Stimulated activated CD8-positive, alpha-beta memory T cell treated with anti-CD3 and anti-CD28 coated beads, Interleukin-4, amount 100 ng/mL, for 1 hour (primary cell): ENCODE data around the gene CCDC187.

Experiments used
- DNase-seq, 2 donors: peaks; one replicate each; pipeline ENCODE4 v3.0.0-alpha.2; 2020; ENCODE audit warnings: low read depth in 2 of 2, low spot score in 1 of 2

Gene CCDC187

DNA sequence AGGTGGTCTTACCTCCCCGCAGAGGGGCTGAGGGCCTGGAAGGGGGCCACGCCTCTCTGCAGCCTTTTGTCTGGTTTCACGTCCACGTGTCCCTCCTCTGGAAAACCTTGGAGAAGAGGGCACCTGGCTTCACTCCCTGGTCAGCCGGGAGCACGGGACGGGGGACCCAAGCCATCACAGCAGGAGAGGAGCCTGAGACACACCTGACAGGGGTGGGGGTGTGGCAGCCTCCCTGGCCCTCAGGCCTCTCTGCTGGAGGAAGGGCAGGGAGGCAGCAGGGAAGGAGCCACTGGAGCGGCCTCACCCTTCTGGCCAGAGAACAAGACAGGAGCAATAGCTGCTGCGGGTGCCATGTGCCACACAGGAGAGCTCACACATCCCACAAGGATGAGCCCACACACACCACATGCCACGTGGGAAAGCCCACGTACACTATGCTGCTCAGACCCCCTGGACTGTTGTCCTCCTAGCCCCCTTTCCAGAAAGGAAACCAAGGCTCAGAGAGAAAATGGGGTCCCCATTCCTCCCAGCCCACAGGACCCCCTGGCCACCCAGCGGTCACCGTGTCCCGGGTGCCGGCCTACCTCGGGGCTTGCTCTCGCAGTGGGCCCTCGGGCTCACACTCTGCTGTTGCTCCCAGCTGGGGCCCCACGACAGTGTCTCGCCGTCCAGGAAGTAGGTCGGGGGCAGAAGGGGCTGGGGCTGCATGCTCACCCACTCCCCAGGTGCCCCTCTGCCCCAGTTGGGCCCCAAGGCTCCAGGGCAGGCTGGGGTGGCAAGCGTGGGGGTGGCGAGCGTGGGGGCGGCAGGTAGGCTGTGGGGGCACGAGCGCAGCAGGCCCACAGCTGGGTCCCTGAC is 18.2 kb downstream of the CCDC187 start:
- DNase-seq = no peak

- no peak for DNase-seq
Observed at GRCh38 chr9:136284951-136285350, 18.9 kb downstream of the CCDC187 start.

DNA sequence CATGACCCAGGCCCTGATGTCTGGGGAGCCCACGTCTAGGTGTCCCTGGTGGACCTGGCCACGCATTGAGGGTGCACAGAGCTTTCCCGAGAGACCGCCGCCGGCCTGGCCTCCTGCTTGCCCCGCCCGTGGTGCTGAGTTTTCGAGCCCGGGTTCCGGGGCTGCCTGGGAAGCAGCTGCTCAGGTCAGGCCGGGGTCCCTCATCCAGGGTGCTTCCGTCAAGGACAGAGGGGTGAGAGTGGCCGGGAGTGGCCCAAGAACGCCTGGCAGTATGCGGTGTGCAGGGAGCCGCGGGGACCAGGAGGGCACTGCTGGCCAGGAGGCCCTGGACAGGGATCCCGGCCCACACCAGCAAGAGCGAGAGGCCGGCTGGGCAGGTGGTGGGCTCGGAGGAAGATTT is 19.6 kb downstream of the CCDC187 start:
- no peak for DNase-seq

DNA sequence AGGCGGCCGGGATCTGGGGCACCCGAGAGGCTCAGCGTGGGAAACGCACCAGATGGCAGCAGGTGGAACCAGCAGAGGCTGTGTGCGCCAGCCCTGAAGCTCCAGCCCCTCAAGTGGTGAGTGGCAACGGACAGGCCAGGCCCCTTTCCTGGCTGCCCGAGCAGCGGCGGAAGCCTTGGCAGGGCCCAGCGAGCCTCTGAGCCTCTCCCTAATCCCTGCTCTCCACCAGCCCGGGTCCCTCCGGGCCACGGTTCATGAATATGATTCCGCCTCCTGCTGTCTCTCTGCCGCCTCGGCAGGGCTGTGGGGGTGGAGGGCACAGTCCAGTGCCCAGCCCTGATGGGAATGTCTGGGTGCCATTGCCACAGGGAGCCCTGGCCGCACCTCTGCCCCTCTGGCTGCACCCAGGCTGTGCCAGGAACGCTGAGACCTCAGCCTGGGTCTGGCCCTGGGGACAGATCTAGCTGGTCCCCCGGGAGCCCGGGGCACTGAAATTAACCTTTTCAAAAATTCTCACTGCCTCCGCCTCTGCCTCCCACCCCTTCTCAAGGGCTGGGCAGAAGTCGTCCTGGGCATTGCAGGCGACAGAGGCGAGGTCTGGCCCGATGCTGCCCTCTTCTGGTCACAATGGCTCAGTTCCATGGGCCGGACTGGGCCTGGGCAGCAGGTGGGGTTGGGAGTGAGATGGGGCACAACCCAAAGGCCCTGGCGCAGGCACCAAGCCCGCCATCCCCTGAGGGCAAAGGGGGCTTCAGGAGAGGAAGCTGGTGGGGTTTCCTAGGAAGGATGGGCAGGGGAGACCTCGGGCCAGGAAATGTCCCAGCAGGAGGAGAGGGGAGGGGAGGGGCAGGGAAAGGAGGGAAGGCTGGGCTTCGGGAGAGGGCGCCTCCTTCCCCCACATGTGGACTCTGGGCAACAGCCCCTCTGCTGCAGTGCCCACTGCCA is 20.3 kb downstream of the CCDC187 start:
- peak; percentile 34 to 45 for DNase-seq

DNA sequence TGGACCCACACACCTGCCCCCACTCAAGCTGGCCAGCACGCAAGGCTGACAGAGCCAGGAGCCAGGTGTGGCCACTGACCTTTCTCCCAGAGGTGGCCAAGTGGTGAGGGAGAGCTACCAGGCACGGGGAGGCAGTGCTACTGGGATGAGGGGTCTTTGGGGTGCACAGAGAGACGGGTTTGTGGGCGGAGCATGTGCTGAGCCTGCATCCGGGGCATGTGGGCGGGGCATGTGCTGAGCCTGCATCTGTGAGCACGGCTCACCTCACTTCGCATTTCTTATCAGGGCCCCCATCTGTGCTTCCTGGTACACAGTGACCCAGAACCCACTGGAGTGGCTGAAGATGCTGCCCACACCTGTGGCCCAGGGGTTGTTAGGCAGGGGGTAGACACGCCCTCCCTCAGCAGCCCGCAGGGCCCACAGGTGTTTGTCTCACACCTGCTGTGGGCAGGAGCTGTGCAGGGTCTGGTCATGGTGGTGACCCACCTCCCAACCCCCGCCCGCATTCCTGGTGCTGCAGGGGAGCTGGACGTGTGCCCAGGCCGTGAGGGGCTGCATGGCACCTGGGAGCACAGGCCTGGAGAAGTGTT is 21.5 kb downstream of the CCDC187 start:
- DNase-seq = no peak

DNA sequence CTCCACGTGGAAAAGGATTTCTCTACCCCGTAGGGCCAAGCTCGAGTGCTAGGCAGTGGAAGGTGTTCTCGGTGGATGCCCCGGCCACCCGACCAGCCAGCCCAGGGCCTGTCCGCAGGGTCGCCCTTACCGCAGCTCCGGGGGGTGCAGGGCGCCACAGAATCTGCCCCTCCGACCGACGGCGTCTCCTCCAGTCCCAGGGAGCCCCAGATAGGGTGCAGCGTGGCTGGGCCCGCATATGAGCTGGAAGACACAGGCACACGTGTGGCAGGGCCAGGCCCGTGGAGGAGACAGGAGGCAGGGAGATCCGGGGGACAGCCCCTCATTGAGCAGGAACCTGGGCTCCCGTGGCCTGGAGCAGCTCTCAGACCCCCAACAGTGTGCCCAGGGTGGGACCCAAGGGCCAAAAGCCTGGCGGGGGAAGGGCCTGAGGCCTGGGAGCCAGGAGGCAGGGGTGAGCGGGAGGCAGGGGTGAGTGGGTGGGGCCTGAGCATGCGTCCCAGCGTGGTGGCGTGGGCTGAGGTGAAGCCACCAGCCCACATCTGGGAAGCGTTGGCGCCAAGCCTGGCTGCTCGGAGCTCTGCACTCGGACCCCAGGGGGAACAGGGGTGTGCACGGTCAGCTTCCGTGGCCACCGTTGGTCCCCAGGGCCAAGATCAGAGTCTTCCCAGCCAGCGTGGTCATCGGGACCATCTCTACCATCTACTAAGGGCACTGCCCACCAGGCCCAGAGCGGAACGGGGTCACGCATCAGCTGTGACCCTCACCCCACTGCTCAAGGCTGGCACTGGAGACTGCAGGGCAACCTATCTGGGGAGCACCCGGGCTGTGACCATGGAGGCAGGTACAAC is 22.2 kb downstream of the CCDC187 start:
- no peak for DNase-seq

DNA sequence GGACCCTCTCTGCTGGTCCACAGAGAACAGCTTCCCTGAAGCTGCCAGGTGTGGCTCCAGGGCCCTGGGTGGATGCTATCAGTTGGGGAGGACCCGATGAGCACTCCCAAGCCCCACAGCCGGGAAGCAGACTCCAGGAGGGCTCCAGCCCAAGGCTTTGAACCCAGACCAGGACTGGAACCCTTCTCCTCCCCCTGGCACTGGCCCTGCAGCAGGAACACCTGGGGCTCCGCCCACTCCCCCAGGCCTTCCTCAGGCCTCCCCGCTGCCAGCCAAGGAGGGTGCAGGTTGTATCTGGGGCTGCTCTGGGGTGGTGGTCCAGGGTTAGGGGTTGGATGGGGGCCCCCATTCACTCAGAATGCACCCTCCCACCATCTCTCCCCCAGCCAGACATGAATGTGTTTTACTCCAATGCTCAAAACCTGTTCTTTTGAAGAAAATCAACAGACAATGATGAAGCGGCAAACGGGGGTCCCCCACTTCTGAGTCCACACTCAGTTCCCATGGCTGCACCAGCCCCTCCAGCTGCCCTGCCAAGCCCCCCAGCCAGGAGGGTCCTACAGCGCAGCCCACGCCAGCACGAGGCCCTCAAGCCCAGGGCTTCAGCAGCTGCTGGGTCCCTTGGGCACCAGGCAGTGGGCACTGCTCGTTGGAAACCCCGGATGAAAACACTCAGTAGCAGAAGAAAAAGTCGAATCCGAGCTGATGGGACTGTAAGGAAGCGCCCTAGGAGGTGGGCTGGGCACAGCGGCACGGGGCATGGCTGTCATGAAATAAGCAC is 23.2 kb downstream of the CCDC187 start:
- DNase-seq = no peak

GRCh38 chr9:136279471-136279870 is 24.4 kb downstream of the CCDC187 start:
- DNase-seq = no peak

DNA sequence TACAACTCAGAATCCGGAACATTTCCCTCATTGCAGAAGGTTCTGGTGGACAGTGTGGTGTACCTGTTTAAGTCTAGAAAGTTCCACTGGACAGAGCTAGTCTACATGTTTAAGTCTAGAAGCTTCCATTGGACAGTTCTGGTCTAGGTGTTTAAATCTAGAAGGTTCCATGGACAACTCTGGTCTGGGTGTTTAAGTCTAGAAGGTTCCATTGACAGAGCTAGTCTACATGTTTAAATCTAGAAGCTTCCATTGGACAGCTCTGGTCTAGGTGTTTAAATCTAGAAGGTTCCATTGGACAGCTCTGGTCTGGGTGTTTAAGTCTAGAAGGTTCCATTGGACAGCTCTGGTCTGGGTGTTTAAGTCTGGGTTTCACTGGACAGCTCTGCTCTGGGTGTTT is 25.0 kb downstream of the CCDC187 start:
- no peak for DNase-seq

DNA sequence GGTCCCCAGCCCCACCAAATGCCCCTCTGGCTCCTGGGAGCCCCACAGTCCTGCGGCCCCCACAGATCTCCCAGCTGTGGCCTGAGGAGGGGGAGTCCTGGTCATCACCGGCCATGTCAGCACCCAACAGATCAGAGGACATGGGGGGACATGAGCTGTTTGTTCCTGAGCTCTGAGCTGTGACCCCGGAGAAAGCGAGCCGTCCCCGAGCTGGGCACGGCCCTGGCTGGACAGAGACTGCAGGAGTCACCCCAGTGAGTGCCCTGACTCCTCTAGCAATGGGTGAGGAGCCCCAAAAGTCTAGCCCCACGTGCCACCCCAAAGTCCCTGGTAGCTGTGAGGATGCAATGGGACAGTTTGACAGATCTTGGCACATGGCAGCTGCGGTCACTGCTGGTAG is 25.7 kb downstream of the CCDC187 start:
- DNase-seq = no peak

- DNase-seq = no peak
Observed at GRCh38 chr9:136277746-136278145, 26.1 kb downstream of the CCDC187 start.

DNA sequence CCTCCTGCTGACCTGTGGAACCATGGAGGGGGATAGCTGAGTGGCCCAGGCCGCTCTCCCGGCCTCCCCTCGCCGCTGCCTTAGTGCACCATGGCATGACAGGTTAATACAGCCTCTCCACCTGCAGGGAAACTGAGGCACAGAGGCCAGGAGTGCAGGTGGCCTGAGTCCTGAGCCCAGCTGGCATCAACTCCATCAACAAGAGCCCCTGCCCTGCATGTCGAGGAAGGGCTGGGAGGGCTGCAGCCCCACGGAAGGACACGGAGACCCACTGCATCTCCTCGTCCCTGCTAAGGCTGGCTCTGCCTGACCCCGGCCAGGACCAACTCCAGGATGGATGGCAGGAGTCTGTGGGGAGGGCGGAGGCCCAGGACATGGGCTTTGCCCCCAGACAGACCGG is 27.2 kb downstream of the CCDC187 start:
- DNase-seq = no peak

DNA sequence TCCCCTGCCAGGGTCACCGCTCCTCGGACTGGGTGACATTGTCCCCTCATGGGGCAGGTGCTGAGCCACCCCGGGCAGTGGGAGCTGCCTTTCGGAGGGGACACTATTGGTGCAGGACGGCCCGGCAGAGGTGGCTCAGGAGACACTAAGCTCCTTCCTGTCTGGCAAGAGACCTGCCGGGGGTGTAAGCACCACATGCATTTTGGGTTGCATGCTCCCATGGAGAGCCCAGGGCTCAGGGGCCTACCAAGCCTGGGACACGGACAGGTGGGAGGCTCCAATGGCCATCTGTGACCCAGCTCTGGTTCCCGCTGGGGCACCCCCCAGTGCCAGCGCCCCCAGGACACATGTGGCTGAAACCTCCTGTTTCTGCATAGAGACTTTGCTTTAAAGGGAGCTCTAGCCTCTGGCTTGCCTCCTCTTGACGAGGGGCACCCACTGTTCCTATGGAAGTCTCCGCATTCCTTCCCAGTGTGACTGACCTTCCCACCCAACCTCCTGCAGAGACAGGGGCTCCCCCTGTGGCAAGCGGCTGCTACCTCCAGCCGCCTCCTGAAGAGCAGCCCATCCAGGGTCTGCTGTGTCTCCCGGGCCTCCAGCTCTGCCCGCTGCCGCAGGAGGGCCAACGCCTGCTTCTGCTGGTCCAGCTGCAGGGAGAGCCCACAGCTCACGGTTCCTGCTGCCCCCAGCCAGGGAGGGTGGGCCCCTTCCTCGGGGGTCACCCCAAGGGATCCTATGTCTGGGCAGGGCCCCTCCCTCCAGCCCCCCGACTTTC is 28.1 kb downstream of the CCDC187 start:
- no peak for DNase-seq

DNA sequence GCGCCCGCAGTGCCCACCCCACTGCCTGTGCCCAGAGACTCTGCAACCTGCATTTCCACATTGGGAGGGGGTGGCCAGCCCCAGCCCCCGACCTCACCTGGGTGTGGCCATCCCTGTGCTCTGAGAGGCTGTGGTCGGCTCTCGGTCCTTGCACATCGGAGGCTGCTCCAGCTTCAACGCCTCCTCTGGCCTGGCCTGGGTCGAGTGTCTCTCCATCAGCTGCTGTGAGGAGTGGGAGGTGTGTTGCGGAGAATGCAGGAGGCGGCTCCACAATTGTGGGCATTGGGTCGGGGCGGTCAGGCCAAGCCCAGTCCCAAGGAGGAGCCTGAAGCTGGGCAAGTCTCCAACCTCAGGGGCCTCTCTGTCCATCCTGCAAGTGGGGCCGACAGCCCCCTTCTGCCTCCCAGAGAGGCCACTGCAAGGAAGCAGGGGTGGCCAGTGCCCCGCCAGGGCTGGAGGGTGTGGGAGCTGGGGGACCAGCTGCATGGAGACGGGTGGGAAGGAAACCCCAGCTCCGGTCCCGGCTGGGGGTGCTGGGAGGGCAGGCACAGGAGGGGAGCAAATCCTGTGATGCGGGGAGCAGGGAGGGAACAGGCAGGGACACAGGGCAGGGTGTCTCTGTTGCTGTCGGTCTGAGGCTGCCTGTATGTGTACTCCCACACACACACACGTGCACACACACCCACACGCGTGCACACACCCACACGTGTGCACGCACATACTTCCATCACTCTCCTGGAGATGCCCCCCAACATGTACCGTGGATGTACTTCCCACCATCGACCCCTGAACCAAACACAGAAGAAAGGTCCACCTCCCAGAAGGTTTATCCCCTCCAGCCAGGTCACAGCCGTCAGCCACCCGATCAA is 28.9 kb downstream of the CCDC187 start:
- DNase-seq = no peak

DNA sequence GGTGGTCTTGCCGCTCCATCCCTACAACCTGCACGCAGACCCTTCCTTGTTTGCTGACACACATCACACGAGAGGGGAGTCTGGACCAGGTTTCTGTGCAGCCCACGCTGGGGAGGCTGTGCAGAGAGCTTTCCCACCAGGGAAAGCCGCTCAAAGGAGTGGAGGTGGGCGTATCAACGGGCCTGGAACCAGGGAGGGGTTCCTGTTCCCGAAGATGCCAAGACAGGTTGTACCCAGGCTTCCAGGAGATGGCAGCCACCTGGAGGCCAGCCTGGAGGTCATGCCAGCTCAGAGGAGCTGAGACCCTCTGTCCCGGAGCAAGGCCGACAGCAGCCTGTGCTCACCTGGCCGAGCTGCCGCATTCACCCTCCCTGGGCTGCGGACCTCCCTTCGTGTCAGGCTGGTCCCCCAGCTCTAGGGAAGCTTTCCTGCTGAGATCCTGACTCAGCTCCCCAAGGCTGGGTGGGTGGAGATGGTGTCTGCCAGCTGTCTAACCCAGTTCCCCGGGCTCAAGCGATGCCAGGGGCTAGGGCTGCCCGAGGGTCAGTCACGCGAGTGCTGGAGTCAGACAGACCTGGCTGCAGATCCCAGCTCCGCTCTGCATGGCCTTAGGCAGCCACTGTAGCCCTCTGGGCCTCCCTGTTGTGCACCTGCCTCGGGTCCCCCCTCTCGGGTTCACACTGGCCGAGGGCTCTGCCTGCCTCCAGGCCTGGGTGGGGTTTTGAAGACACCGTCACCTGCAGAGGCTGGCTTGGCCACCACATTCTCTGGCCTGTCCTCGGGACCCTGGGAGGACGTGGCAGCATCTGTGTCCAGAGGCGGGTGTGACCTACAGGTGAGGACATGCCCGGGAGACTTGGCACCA is 29.7 kb downstream of the CCDC187 start:
- no peak for DNase-seq

DNA sequence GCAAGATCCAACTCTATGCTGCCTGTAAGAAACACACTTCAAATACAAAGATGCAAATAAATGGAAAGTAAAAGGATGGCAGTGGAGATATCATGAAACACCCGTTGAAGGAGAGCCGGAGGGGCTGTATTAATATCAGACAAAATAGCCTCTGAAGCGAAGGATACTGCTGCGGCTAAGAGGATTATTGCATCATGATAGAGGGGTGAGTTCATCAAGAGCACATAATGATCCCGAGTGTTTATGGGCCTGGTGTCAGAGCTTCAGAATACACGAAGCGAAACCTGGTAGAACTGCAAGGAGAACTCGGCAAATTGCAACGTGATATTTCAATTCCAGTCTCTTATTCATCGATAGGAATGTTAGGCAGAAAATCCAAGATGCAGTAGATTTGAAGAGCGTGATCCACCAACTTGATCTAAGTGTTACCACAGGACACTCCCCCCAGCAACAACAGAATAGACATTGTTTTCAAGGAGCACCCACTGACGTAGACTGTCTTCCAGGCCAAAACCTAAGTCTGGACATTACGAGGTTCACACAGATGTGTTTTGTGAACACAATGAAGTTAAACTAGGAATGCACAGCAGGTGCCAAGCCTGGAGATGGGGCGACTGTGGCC is 30.5 kb downstream of the CCDC187 start:
- DNase-seq = no peak

DNA sequence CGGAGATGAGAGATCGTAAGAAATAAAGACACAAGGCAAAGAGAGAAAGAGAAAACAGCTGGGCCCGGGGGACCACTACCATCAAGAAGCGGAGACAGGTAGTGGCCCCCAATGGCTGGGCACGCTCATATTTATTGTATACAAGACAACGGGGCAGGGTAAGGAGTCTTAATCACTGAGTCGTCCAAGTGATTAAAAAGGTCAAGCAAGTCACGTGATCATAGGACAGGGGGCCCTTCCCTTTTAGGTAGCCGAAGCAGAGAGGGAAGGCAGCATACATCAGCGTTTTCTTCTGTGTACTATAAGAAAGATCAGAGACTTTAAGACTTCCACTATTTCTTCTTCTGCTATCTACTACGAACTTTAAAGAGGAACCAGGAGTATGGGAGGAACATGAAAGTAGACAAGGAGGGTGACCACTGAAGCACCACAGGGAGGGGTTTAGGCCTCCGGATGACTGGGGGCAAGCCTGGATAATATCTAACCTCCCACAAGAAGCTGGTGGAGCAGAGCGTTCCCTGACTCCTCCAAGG is 33.7 kb downstream of the CCDC187 start:
- no peak for DNase-seq
